HEK293 (cell line): ENCODE results near the gene USHBP1.

Experiments used
- FEZF1 ChIP-seq: fragments of 450-650 bp; formaldehyde crosslinking; IDR thresholded peaks from 2 replicates; pipeline ENCODE4 v1.5.1; 2016; ENCODE audit warnings: missing biosample characterization, missing genetic modification characterization
- GLI4 ChIP-seq: fragments of 450-650 bp; formaldehyde crosslinking; IDR thresholded peaks from 2 replicates; pipeline ENCODE4 v1.5.1; 2016; ENCODE audit warnings: missing biosample characterization, missing genetic modification characterization
- GLIS2 ChIP-seq: fragments of 450-650 bp; formaldehyde crosslinking; IDR thresholded peaks from 2 replicates; pipeline ENCODE4 v1.5.1; 2016; ENCODE audit warnings: missing biosample characterization, missing genetic modification characterization
- MEIS1 ChIP-seq: sonication (generic); formaldehyde crosslinking; IDR thresholded peaks from 2 replicates; pipeline ENCODE4 v1.8.1; 2022; ENCODE audit warnings: missing genetic modification reagents, mild to moderate bottlenecking, borderline replicate concordance
- REPIN1 ChIP-seq: fragments of 450-650 bp; formaldehyde crosslinking; IDR thresholded peaks from 2 replicates; pipeline ENCODE4 v1.5.1; 2017; ENCODE audit warnings: missing biosample characterization, missing genetic modification characterization, low read depth
- WT1 ChIP-seq: fragments of 450-650 bp; formaldehyde crosslinking; IDR thresholded peaks from 2 replicates; pipeline ENCODE4 v1.5.1; 2016; ENCODE audit warnings: missing biosample characterization, missing genetic modification characterization
- ZBTB48 ChIP-seq: fragments of 450-650 bp; formaldehyde crosslinking; IDR thresholded peaks from 2 replicates; pipeline ENCODE4 v1.5.1; 2016; ENCODE audit warnings: missing biosample characterization, missing genetic modification characterization
- ZFHX2 ChIP-seq: fragments of 450-650 bp; formaldehyde crosslinking; conservative IDR thresholded peaks from 2 replicates; pipeline ENCODE4 v1.5.1; 2016; ENCODE audit warnings: missing biosample characterization, missing genetic modification characterization
- ZFP41 ChIP-seq: fragments of 450-650 bp; formaldehyde crosslinking; IDR thresholded peaks from 2 replicates; pipeline ENCODE4 v1.5.1; 2016; ENCODE audit warnings: missing biosample characterization, missing genetic modification characterization, borderline replicate concordance
- ZNF10 ChIP-seq: fragments of 450-650 bp; formaldehyde crosslinking; IDR thresholded peaks from 2 replicates; pipeline ENCODE4 v1.5.1; 2017; ENCODE audit warnings: missing biosample characterization, missing genetic modification characterization
- ZNF133 ChIP-seq: fragments of 450-650 bp; formaldehyde crosslinking; IDR thresholded peaks from 2 replicates; pipeline ENCODE4 v1.5.1; 2016; ENCODE audit warnings: missing biosample characterization, missing genetic modification characterization
- ZNF184 ChIP-seq: fragments of 450-650 bp; IDR thresholded peaks from 2 replicates; pipeline ENCODE4 v1.5.1; 2018; ENCODE audit warnings: missing biosample characterization, mild to moderate bottlenecking, missing genetic modification characterization
- ZNF24 ChIP-seq: fragments of 450-650 bp; formaldehyde crosslinking; IDR thresholded peaks from 2 replicates; pipeline ENCODE4 v1.5.1; 2016; ENCODE audit warnings: missing biosample characterization, missing genetic modification characterization
- ZNF335 ChIP-seq: fragments of 450-650 bp; formaldehyde crosslinking; conservative IDR thresholded peaks from 2 replicates; pipeline ENCODE4 v1.5.1; 2016; ENCODE audit warnings: missing biosample characterization, missing genetic modification characterization
- ZNF394 ChIP-seq: fragments of 450-650 bp; formaldehyde crosslinking; IDR thresholded peaks from 2 replicates; pipeline ENCODE4 v1.5.1; 2016; ENCODE audit warnings: missing biosample characterization, missing genetic modification characterization, mild to moderate bottlenecking, moderate library complexity, borderline replicate concordance
- ZNF510 ChIP-seq: fragments of 450-650 bp; formaldehyde crosslinking; IDR thresholded peaks from 2 replicates; pipeline ENCODE4 v1.5.1; 2018; ENCODE audit warnings: mild to moderate bottlenecking, missing genetic modification characterization, missing biosample characterization; ENCODE audit not compliant: insufficient replicate concordance
- ZNF548 ChIP-seq: fragments of 450-650 bp; formaldehyde crosslinking; IDR thresholded peaks from 2 replicates; pipeline ENCODE4 v1.5.1; 2016; ENCODE audit warnings: missing biosample characterization, missing genetic modification characterization
- ZNF571 ChIP-seq: fragments of 450-650 bp; formaldehyde crosslinking; IDR thresholded peaks from 2 replicates; pipeline ENCODE4 v1.5.0; 2017; ENCODE audit warnings: missing biosample characterization, missing genetic modification characterization
- ZNF76 ChIP-seq: fragments of 450-650 bp; formaldehyde crosslinking; IDR thresholded peaks from 2 replicates; pipeline ENCODE4; 2016; ENCODE audit warnings: low read depth, missing biosample characterization, missing genetic modification characterization, borderline replicate concordance
- ZNF768 ChIP-seq: fragments of 450-650 bp; formaldehyde crosslinking; IDR thresholded peaks from 2 replicates; pipeline ENCODE4 v1.5.1; 2018; ENCODE audit warnings: missing biosample characterization, mild to moderate bottlenecking, missing genetic modification characterization
- ZNF792 ChIP-seq: fragments of 450-650 bp; formaldehyde crosslinking; IDR thresholded peaks from 2 replicates; pipeline ENCODE4 v1.5.1; 2016; ENCODE audit warnings: missing biosample characterization, missing genetic modification characterization
- TF ChIP-seq, protein P1 (sequence below): fragments of 450-650 bp; formaldehyde crosslinking; IDR thresholded peaks from 2 replicates; pipeline ENCODE4 v1.5.1; 2016; ENCODE audit warnings: missing biosample characterization, missing genetic modification characterization, borderline replicate concordance
- TF ChIP-seq, protein P2 (sequence below): fragments of 450-650 bp; formaldehyde crosslinking; IDR thresholded peaks from 2 replicates; pipeline ENCODE4 v1.5.1; 2016; ENCODE audit warnings: missing biosample characterization, missing genetic modification characterization
- TF ChIP-seq, protein P3 (sequence below): fragments of 450-650 bp; formaldehyde crosslinking; IDR thresholded peaks from 2 replicates; pipeline ENCODE4 v1.5.1; 2016; ENCODE audit warnings: missing biosample characterization, missing genetic modification characterization, low read depth

Gene USHBP1

DNA sequence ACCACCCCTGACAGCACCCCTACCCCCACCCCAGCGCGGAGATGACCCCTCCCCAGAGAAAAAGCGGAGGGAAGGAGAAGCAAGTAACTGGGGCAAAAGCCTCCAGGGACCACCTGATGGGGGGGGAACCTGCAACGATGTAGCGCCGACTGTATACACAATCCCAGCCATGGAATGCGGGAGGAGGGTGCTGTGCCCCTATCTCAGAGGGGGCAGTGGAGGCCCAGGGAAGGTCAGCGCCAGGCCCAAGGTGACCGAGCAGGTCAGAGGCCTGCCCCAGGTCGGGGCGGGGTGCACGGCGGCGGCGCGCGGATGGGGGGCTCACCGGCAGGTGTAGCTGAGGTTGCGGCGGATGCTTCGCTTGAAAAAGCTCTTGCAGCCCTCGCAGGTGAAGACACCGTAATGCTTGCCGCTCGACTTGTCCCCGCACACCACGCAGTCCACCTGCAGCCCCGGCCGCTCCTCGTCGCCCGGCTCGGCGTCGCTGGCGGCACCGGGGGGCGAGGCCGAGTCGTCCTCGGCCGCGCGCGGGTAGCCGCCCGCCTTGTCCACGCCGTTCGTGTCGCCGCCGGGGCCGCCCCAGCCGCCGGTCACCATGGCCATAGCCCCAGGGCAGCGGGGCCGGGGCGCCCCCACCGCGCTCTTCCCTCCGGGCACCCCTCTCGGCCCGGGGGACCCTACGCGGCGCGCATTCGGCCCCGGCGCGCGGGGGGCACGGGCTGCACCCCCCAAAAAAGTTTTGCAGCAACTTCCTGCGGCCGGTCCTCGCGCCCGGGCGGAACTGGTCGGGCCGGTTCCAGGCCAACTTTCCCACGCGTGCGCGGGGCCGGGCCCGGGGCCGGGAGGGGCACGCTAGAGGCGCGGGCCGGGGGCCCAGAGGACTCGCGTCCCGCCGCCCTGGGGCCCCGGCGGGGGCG, 19.7 kb downstream of the USHBP1 start (continued):
- TF ChIP-seq REPIN1 (tag by site-specific recombination): no peak
- no peak for TF ChIP-seq WT1
- TF ChIP-seq FEZF1 (tag by site-specific recombination): no peak
- no peak for TF ChIP-seq ZNF510 (tag by site-specific recombination)
- TF ChIP-seq ZNF76 (tag by site-specific recombination): 0 out of 2 replicates have a peak, but pooled peaks have one; percentile 19
- TF ChIP-seq ZNF133 (tag by site-specific recombination): no peak
- TF ChIP-seq MEIS1 (CRISPR knock-in tag): no peak
- TF ChIP-seq ZFHX2: no peak
- no peak for TF ChIP-seq ZNF768
- TF ChIP-seq, protein P1, sequence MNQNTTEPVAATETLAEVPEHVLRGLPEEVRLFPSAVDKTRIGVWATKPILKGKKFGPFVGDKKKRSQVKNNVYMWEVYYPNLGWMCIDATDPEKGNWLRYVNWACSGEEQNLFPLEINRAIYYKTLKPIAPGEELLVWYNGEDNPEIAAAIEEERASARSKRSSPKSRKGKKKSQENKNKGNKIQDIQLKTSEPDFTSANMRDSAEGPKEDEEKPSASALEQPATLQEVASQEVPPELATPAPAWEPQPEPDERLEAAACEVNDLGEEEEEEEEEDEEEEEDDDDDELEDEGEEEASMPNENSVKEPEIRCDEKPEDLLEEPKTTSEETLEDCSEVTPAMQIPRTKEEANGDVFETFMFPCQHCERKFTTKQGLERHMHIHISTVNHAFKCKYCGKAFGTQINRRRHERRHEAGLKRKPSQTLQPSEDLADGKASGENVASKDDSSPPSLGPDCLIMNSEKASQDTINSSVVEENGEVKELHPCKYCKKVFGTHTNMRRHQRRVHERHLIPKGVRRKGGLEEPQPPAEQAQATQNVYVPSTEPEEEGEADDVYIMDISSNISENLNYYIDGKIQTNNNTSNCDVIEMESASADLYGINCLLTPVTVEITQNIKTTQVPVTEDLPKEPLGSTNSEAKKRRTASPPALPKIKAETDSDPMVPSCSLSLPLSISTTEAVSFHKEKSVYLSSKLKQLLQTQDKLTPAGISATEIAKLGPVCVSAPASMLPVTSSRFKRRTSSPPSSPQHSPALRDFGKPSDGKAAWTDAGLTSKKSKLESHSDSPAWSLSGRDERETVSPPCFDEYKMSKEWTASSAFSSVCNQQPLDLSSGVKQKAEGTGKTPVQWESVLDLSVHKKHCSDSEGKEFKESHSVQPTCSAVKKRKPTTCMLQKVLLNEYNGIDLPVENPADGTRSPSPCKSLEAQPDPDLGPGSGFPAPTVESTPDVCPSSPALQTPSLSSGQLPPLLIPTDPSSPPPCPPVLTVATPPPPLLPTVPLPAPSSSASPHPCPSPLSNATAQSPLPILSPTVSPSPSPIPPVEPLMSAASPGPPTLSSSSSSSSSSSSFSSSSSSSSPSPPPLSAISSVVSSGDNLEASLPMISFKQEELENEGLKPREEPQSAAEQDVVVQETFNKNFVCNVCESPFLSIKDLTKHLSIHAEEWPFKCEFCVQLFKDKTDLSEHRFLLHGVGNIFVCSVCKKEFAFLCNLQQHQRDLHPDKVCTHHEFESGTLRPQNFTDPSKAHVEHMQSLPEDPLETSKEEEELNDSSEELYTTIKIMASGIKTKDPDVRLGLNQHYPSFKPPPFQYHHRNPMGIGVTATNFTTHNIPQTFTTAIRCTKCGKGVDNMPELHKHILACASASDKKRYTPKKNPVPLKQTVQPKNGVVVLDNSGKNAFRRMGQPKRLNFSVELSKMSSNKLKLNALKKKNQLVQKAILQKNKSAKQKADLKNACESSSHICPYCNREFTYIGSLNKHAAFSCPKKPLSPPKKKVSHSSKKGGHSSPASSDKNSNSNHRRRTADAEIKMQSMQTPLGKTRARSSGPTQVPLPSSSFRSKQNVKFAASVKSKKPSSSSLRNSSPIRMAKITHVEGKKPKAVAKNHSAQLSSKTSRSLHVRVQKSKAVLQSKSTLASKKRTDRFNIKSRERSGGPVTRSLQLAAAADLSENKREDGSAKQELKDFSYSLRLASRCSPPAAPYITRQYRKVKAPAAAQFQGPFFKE (tag by site-specific recombination): no peak
- TF ChIP-seq ZNF335 (tag by site-specific recombination): no peak
- TF ChIP-seq ZNF394 (tag by site-specific recombination): 0 out of 2 replicates have a peak, but pooled peaks have one; percentile 12
- TF ChIP-seq, protein P2, sequence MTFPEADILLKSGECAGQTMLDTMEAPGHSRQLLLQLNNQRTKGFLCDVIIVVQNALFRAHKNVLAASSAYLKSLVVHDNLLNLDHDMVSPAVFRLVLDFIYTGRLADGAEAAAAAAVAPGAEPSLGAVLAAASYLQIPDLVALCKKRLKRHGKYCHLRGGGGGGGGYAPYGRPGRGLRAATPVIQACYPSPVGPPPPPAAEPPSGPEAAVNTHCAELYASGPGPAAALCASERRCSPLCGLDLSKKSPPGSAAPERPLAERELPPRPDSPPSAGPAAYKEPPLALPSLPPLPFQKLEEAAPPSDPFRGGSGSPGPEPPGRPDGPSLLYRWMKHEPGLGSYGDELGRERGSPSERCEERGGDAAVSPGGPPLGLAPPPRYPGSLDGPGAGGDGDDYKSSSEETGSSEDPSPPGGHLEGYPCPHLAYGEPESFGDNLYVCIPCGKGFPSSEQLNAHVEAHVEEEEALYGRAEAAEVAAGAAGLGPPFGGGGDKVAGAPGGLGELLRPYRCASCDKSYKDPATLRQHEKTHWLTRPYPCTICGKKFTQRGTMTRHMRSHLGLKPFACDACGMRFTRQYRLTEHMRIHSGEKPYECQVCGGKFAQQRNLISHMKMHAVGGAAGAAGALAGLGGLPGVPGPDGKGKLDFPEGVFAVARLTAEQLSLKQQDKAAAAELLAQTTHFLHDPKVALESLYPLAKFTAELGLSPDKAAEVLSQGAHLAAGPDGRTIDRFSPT (tag by site-specific recombination): 0 out of 2 replicates have a peak, but pooled peaks have one; percentile 9
- no peak for TF ChIP-seq ZNF184 (tag by site-specific recombination)
- TF ChIP-seq ZNF571: no peak
- TF ChIP-seq ZNF24 (tag by site-specific recombination): 0 out of 2 replicates have a peak, but pooled peaks have one; percentile 30
- TF ChIP-seq, protein P3, sequence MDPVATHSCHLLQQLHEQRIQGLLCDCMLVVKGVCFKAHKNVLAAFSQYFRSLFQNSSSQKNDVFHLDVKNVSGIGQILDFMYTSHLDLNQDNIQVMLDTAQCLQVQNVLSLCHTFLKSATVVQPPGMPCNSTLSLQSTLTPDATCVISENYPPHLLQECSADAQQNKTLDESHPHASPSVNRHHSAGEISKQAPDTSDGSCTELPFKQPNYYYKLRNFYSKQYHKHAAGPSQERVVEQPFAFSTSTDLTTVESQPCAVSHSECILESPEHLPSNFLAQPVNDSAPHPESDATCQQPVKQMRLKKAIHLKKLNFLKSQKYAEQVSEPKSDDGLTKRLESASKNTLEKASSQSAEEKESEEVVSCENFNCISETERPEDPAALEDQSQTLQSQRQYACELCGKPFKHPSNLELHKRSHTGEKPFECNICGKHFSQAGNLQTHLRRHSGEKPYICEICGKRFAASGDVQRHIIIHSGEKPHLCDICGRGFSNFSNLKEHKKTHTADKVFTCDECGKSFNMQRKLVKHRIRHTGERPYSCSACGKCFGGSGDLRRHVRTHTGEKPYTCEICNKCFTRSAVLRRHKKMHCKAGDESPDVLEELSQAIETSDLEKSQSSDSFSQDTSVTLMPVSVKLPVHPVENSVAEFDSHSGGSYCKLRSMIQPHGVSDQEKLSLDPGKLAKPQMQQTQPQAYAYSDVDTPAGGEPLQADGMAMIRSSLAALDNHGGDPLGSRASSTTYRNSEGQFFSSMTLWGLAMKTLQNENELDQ (tag by site-specific recombination): no peak
- no peak for TF ChIP-seq ZNF10 (tag by site-specific recombination)
- TF ChIP-seq GLI4 (tag by site-specific recombination): no peak; the same call in 1 of the 2 replicates
- TF ChIP-seq ZNF792: peak; percentile 100
- TF ChIP-seq GLIS2 (tag by site-specific recombination): 0 out of 2 replicates have a peak, but pooled peaks have one; percentile 8
- peak; percentile 26; the same call in 1 of the 2 replicates for TF ChIP-seq ZBTB48
- no peak for TF ChIP-seq ZNF548
- no peak for TF ChIP-seq ZFP41
